Endothelial cell of umbilical vein (primary cell): Measurements from ENCODE around the gene ZW10. TPM values are rescaled to one million over a fixed set of nuclear protein-coding genes. Genes with fewer than 3 reads are reported as not detected.

ENCODE experiments used
- BruUV-seq: library from RNA; stranded (reverse); fragments of 400-500 nt; replicated peaks from 2 replicates; lab custom pipeline; 2021; lab: Mats Ljungman, UMichigan
- CTCF ChIA-PET: fragments of 300-600, 350-600 bp; sonication (Branson Sonifier 250); formaldehyde crosslinking; loops from one replicate; lab custom pipeline; 2021; ENCODE audit warnings: antibody characterized with exemption, inconsistent platforms; lab: Charles Lee
- POLR2A ChIA-PET: fragments of 300-600, 350-600 bp; sonication (Branson Sonifier 250); formaldehyde crosslinking; loops from one replicate; lab custom pipeline; 2021; ENCODE audit warnings: antibody characterized with exemption, inconsistent platforms; lab: Charles Lee
- DNase-seq: peaks from one replicate; pipeline ENCODE4 v3.0.0-alpha.2; 2011; ENCODE audit warnings: low read depth, low spot score
- FAIRE-seq: peaks from 2 replicates; lab custom pipeline; 2011; peaks lifted over from hg19 to GRCh38; lab: Jason Lieb, UNC
- H2AFZ ChIP-seq: 2 replicates; pipeline ENCODE4 v1.6.0; 2012; ENCODE audit warnings: low read depth, low read length, control low read depth, inconsistent platforms
- H3K27ac ChIP-seq: 2 replicates; pipeline ENCODE4 v1.5.1; 2011; ENCODE audit warnings: low read depth, mild to moderate bottlenecking, control low read depth, low read length, moderate library complexity; ENCODE audit not compliant: insufficient read depth
- H3K27me3 ChIP-seq, 2 experiments: 2 replicates each; pipeline versions ENCODE4 v1.6.0 to v1.6.1; 2011; ENCODE audit warnings: low read length in 2 of 2, mixed read lengths in 1 of 2; ENCODE audit not compliant: control insufficient read depth in 2 of 2, insufficient read depth in 2 of 2
- H3K36me3 ChIP-seq, 2 experiments: 2 replicates in 1 of 2; 3 replicates in 1 of 2; pipeline ENCODE4 v1.5.1; 2011; ENCODE audit warnings: low read length in 2 of 2, mild to moderate bottlenecking in 1 of 2, moderate library complexity in 1 of 2; ENCODE audit not compliant: control insufficient read depth in 2 of 2, insufficient read depth in 2 of 2; ENCODE audit errors: extremely low read depth in 1 of 2
- H3K4me1 ChIP-seq: 3 replicates; pipeline ENCODE4 v1.5.1; 2011; ENCODE audit warnings: mild to moderate bottlenecking, low read length; ENCODE audit not compliant: control insufficient read depth, insufficient read depth; ENCODE audit errors: extremely low read depth
- H3K4me2 ChIP-seq: 2 replicates; pipeline ENCODE4 v1.6.1; 2011; ENCODE audit warnings: low read length, control low read depth, mixed read lengths; ENCODE audit not compliant: insufficient read depth
- H3K4me3 ChIP-seq, 3 experiments: fragments of 200-600 bp in 1 of 3; sonication (generic), shearing (Covaris generic) in 1 of 3; replicated peaks in 1 of 3; 2 replicates each; pipeline ENCODE4 v1.5.1; 2011 to 2016; ENCODE audit warnings: control low read depth in 3 of 3, low read length in 3 of 3, mild to moderate bottlenecking in 2 of 3, inconsistent platforms in 1 of 3, low read depth in 1 of 3, moderate library complexity in 1 of 3; ENCODE audit not compliant: insufficient read depth in 1 of 3
- H3K79me2 ChIP-seq: 2 replicates; pipeline ENCODE4 v1.6.0; 2012; ENCODE audit warnings: low read length, inconsistent platforms; ENCODE audit not compliant: control insufficient read depth, insufficient read depth
- H3K9ac ChIP-seq: replicated peaks from 2 replicates; pipeline ENCODE3; 2011; ENCODE audit warnings: low read length, control low read depth; ENCODE audit not compliant: insufficient read depth; ENCODE audit errors: extremely low read depth
- H3K9me1 ChIP-seq: replicated peaks from 3 replicates; pipeline ENCODE4 v1.6.0; 2011; ENCODE audit warnings: mild to moderate bottlenecking, low read length; ENCODE audit not compliant: control insufficient read depth, insufficient read depth; ENCODE audit errors: extremely low read depth
- H3K9me3 ChIP-seq: replicated peaks from 2 replicates; pipeline ENCODE4 v1.5.1; 2012; ENCODE audit warnings: low read length, inconsistent platforms; ENCODE audit not compliant: control insufficient read depth, insufficient read depth
- H4K20me1 ChIP-seq: replicated peaks from 2 replicates; pipeline ENCODE3; 2011; ENCODE audit warnings: mild to moderate bottlenecking, low read length; ENCODE audit not compliant: control insufficient read depth, insufficient read depth; ENCODE audit errors: extremely low read depth
- EZH2 ChIP-seq: IDR thresholded peaks from 2 replicates; pipeline ENCODE4 v1.6.1; 2012; ENCODE audit warnings: borderline replicate concordance, low read depth, mild to moderate bottlenecking, moderate library complexity, low read length, inconsistent platforms; ENCODE audit not compliant: severe bottlenecking
- FOS ChIP-seq: IDR thresholded peaks from 2 replicates; pipeline ENCODE4 v1.6.1; 2011; ENCODE audit warnings: mild to moderate bottlenecking, low read length, moderate library complexity, borderline replicate concordance; ENCODE audit not compliant: insufficient read depth
- GATA2 ChIP-seq: IDR thresholded peaks from 2 replicates; pipeline ENCODE4 v1.7.0; 2011; ENCODE audit warnings: low read depth, mild to moderate bottlenecking, moderate library complexity, mixed read lengths, low read length; ENCODE audit not compliant: insufficient read length, insufficient read depth
- JUN ChIP-seq: IDR thresholded peaks from 2 replicates; pipeline ENCODE4 v1.6.1; 2011; ENCODE audit warnings: borderline replicate concordance, low read depth; ENCODE audit not compliant: insufficient read length, insufficient read depth
- MYC ChIP-seq: IDR thresholded peaks from one replicate; pipeline ENCODE4 v1.6.1; 2011; ENCODE audit warnings: mild to moderate bottlenecking, low read depth, low read length
- POLR2A ChIP-seq: IDR thresholded peaks from 2 replicates; pipeline ENCODE4 v1.6.1; 2012; ENCODE audit warnings: low read depth, mild to moderate bottlenecking, control low read depth, low read length
- POLR2AphosphoS5 ChIP-seq: IDR thresholded peaks from 2 replicates; pipeline ENCODE4 v1.6.1; 2012; ENCODE audit warnings: low read depth, mild to moderate bottlenecking, control low read depth, low read length, moderate library complexity; ENCODE audit not compliant: insufficient read depth
- dilution Hi-C: fragments of 300-500 bp; cut with MboI; formaldehyde crosslinking; loops from one replicate; pipeline ENCODE4 v1.15.0; 2019; ENCODE audit warnings: low sequenced_read_pairs; ENCODE audit not compliant: extremely low pct_ligation_motif_present
- intact Hi-C: fragments of 100-400 bp; cut with micrococcal nuclease; formaldehyde crosslinking; loops from one replicate; pipeline ENCODE4 v1.10.0; 2022
- polyA plus RNA-seq, 4 experiments: library from polyadenylated mRNA; depleted of rRNA in 3 of 4; stranded (reverse) in 3 of 4; unstranded in 1 of 4; fragments of >200 nt; gene quantifications; 2 replicates each; pipeline versions ENCODE4 v1.2.1 to v1.2.3, GENCODE V29; 2011 to 2012; ENCODE audit warnings: missing spikeins in 1 of 4
- total RNA-seq: library from RNA; stranded (reverse); gene quantifications from 2 replicates; pipeline ENCODE4 v1.2.3, GENCODE V29; 2021
- TF ChIP-seq, protein P1 (sequence below), 2 donors: IDR thresholded peaks; 1 replicate in 1 of 2; 2 replicates in 1 of 2; pipeline ENCODE4 v1.5.1; 2011; ENCODE audit warnings: low read length in 2 of 2, mild to moderate bottlenecking in 2 of 2, moderate library complexity in 2 of 2, control low read depth in 1 of 2, inconsistent platforms in 1 of 2, low read depth in 1 of 2; ENCODE audit not compliant: insufficient read depth in 1 of 2; ENCODE audit errors: extremely low read depth in 1 of 2
- TF ChIP-seq, protein P2 (sequence below): IDR thresholded peaks from 2 replicates; pipeline ENCODE4 v1.6.1; 2011; ENCODE audit not compliant: insufficient read depth, insufficient read length

The ZW10 gene
- total and polyA plus RNA-seq, 2 donors (not counting 3 experiments of a cell fraction or from before 2014, with no cell fraction given), result 7.5 to 22.1 TPM

GRCh38 chr11:113732092-113732491 lies 41.4 kb downstream of the ZW10 start:
- intact Hi-C loops, result no loop called here
- H3K36me3 ChIP-seq, result peaks cover 8 to 19% of the 10 kb centered on the region in 2 experiments
- H3K9me1 ChIP-seq, result no peaks in the 10 kb centered on the region
- H4K20me1 ChIP-seq, result no peaks in the 10 kb centered on the region
- CTCF ChIA-PET, result no interaction called here
- POLR2A ChIA-PET, result no interaction called here
- no peaks in the 10 kb centered on the region for H3K4me1 ChIP-seq
- no peak overlapping the region for H3K9ac ChIP-seq
- no peak overlapping the region for H2AFZ ChIP-seq
- no TSS peak for BruUV-seq
- H3K4me2 ChIP-seq, result no peak overlapping the region
- no peaks in the 10 kb centered on the region for H3K27me3 ChIP-seq
- no peak for FAIRE-seq
- no peaks in the 10 kb centered on the region for H3K79me2 ChIP-seq
- no peaks in the 10 kb centered on the region for H3K9me3 ChIP-seq
- DNase-seq, result no peak
- no peak overlapping the region for H3K4me3 ChIP-seq
- TF ChIP-seq POLR2AphosphoS5 (no peak), JUN (no peak), FOS (no peak), EZH2 (no peak), POLR2A (no peak), GATA2 (no peak), MYC (no peak)
- TF ChIP-seq, protein P1, sequence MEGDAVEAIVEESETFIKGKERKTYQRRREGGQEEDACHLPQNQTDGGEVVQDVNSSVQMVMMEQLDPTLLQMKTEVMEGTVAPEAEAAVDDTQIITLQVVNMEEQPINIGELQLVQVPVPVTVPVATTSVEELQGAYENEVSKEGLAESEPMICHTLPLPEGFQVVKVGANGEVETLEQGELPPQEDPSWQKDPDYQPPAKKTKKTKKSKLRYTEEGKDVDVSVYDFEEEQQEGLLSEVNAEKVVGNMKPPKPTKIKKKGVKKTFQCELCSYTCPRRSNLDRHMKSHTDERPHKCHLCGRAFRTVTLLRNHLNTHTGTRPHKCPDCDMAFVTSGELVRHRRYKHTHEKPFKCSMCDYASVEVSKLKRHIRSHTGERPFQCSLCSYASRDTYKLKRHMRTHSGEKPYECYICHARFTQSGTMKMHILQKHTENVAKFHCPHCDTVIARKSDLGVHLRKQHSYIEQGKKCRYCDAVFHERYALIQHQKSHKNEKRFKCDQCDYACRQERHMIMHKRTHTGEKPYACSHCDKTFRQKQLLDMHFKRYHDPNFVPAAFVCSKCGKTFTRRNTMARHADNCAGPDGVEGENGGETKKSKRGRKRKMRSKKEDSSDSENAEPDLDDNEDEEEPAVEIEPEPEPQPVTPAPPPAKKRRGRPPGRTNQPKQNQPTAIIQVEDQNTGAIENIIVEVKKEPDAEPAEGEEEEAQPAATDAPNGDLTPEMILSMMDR (IDR thresholded peaks at IDR 0.05; ENCODE audit: extremely low read depth in 1 of 2, insufficient read depth in 1 of 2, low read depth in 1 of 2, low read length in 2 of 2), result no peak
- TF ChIP-seq, protein P2, sequence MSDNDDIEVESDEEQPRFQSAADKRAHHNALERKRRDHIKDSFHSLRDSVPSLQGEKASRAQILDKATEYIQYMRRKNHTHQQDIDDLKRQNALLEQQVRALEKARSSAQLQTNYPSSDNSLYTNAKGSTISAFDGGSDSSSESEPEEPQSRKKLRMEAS, result no peak
- dilution Hi-C loops, result no loop called here
- no peak overlapping the region for H3K27ac ChIP-seq
